Pancreas (tissue), 10 donors: ENCODE results near the gene TMEM245. TPM values are rescaled to one million over a fixed set of nuclear protein-coding genes. Genes with fewer than 3 reads are reported as not detected.
"Not testable (repeated sequence)": the region's sequence is repeated elsewhere in the genome, so short reads cannot be mapped to it uniquely, and the experiment has no call there.

Experiments used
- ATAC-seq, 4 donors: fragments of 200-7000 bp; cut with Tn5 transposase; one replicate each; pipeline versions ENCODE4 v1.8.0 to v1.9.1; 2020; ENCODE audit warnings: mild to moderate bottlenecking in 4 of 4, moderate library complexity in 4 of 4
- DNase-seq, 6 donors: peaks; one replicate each; pipeline ENCODE4 v3.0.0-alpha.2; 2020
- FAIRE-seq: peaks from 2 replicates; lab custom pipeline; 2012; peaks lifted over from hg19 to GRCh38; lab: Jason Lieb, UNC
- H3K27ac ChIP-seq, 4 donors: fragments of 200-600 bp; sonication (generic); 1 replicate in 3 of 4; 2 replicates in 1 of 4; pipeline versions ENCODE4 v1.5.0 to v1.8.0; 2020
- H3K27me3 ChIP-seq, 4 donors: fragments of 200-600 bp; one replicate each; pipeline ENCODE4 v1.8.0; 2021
- H3K36me3 ChIP-seq, 3 donors: fragments of 200-600 bp; sonication (generic) in 1 of 3; one replicate each; pipeline versions ENCODE4 v1.5.0 to v1.8.0; 2020 to 2021
- H3K4me1 ChIP-seq, 3 donors: fragments of 200-600 bp; one replicate each; pipeline ENCODE4 v1.8.0; 2021
- H3K4me3 ChIP-seq, 4 donors: fragments of 200-600 bp; sonication (generic) in 2 of 4; one replicate each; pipeline versions ENCODE4 v1.5.0 to v1.8.0; 2020 to 2021
- H3K9me3 ChIP-seq, 4 donors: fragments of 200-600 bp; one replicate each; pipeline ENCODE4 v1.8.0; 2021
- CTCF ChIP-seq, 4 donors: fragments of 200-600 bp; sonication (generic) in 3 of 4; IDR thresholded peaks; one replicate each; pipeline versions ENCODE4 v1.5.0 to v1.8.0; 2021; ENCODE audit warnings: antibody characterized with exemption in 4 of 4
- WGBS, 2 donors: extraction: QIAGEN DNeasy Blood & Tissue Kit; methylation state at CpG; one replicate each; pipeline ENCODE4 v1.1.7; 2013; 5-methylcytosine and 5-hydroxymethylcytosine counted together
- intact Hi-C, 3 donors: fragments of 100-400 bp; cut with DNase I; formaldehyde crosslinking; loops; one replicate each; pipeline versions ENCODE4 v1.11.1 to v1.14.2; 2022
- polyA plus RNA-seq, 2 donors: library from polyadenylated mRNA; stranded (reverse); fragments of 200-250 nt; gene quantifications; one replicate each; pipeline ENCODE4 v1.2.3, GENCODE V29; 2013
- total RNA-seq, 6 donors: library from RNA; stranded (reverse); fragmentation: NEBNext Ultra II Directional in 4 of 6; extraction: Animal tissue kit (Norgen Biotek cat#: 25700) in 4 of 6; gene quantifications; one replicate each; pipeline versions ENCODE4 v1.2.1 to v1.2.4, GENCODE V29; 2021 to 2023
- donor health status: healthy with polysubstance abuse.
- donor health status: DM: no; HTN: no; CAD: no; lungs with moderate emphysema.
- donor health status: DM: no; HTN: no; CAD: no.
- donor health status: control.
- donor health status: control.
- donor health status: Bipolar disorder and iron deficiency.
- donor health status: DM: yes; HTN: yes; CAD: no.
- donor health status: DM: no; HTN: no; CAD: no.
- donor health status: DM: no; HTN: no; CAD: no.
- donor health status: DM: yes; HTN: yes; CAD: no.

The TMEM245 gene
- total and polyA plus RNA-seq, 8 donors: 4.9 to 34.1 (median 22.4) TPM

DNA sequence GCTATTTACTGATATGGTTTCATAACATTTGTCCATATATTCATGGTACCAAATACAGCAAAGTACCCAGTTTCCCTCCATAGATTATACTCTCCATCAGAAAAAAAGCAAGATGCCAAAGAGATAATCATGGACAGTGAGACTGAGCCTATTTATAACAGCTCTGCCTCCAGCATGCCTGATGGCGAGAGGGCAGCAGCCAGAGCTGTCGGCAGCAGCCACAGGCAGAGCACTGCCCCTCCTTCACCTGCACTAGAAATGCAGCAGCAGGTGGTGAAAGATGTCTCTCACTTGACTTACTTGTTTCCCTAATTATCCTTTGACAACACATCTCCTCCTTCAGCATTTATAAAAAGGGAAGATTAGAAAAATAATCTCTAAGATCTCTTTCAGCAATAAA, 138.9 kb downstream of the TMEM245 start:
- Histone ChIP-seq H3K4me1 (no peaks in the 10 kb centered on the region), H3K27me3 (no peaks in the 10 kb centered on the region), H3K9me3 (no peaks in the 10 kb centered on the region), H3K27ac (no peak overlapping the region), H3K36me3 (peaks cover 0 to 4% (median 0%) of the 10 kb centered on the region in 3 donors), H3K4me3 (no peak overlapping the region)
- no peak for DNase-seq
- WGBS, 2 donors: 94 to 98% methylated on average over 2 of the region's 2 CpGs
- no peak for FAIRE-seq
- ATAC-seq: no peak
- no peak for TF ChIP-seq CTCF (IDR thresholded peaks at IDR 0.05)
- intact Hi-C loops: no loop called here

DNA sequence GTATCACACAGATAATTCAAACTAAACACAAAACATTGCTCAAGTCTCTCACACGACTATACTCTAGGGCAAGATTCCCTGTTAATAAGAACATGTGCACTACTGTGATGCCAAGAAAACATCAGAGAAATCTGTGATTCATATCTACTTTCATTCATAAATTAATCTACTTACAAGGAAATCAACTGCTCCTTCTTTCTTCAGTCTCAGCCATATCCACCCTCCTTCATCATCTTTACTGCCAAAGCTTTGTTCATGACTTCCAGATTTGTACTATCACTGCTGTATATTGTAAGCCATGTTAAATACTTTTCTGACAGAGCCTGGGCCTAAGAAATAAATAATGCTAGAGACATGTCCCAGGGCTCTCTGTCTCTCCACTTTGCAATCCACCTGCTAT, 141.5 kb downstream of the TMEM245 start:
- intact Hi-C loops: no loop called here
- ATAC-seq (no peak), FAIRE-seq (no peak)

GRCh38 chr9:108973895-108974294, 145.9 kb downstream of the TMEM245 start:
- WGBS, 2 donors: 8 to 9% methylated on average over 5 of the region's 5 CpGs
- ATAC-seq (peak; percentile 63 to 85 (median 72)), DNase-seq (no peak), FAIRE-seq (no peak)
- Histone ChIP-seq H3K4me3 (no peak overlapping the region), H3K36me3 (peaks cover 0 to 4% (median 0%) of the 10 kb centered on the region in 3 donors), H3K27ac (no peak overlapping the region), H3K9me3 (no peaks in the 10 kb centered on the region), H3K4me1 (peaks cover 6 to 9% (median 7%) of the 10 kb centered on the region in 3 donors), H3K27me3 (no peaks in the 10 kb centered on the region)
- intact Hi-C loops: no loop called here
- no peak for TF ChIP-seq CTCF (IDR thresholded peaks at IDR 0.05)

More for the DNA sequence above, 141.5 kb downstream of the TMEM245 start:
- H3K9me3 ChIP-seq: no peaks in the 10 kb centered on the region
- no peak overlapping the region for H3K27ac ChIP-seq
- H3K27me3 ChIP-seq: no peaks in the 10 kb centered on the region
- 22 to 34% methylated on average over 1 of the region's 1 CpG for WGBS, 2 donors
- H3K4me1 ChIP-seq: peaks cover 6 to 7% (median 7%) of the 10 kb centered on the region in 3 donors
- H3K4me3 ChIP-seq: no peak overlapping the region
- no peak for TF ChIP-seq CTCF (IDR thresholded peaks at IDR 0.05)
- DNase-seq: no peak
- H3K36me3 ChIP-seq: peaks cover 0 to 4% (median 0%) of the 10 kb centered on the region in 3 donors

DNA sequence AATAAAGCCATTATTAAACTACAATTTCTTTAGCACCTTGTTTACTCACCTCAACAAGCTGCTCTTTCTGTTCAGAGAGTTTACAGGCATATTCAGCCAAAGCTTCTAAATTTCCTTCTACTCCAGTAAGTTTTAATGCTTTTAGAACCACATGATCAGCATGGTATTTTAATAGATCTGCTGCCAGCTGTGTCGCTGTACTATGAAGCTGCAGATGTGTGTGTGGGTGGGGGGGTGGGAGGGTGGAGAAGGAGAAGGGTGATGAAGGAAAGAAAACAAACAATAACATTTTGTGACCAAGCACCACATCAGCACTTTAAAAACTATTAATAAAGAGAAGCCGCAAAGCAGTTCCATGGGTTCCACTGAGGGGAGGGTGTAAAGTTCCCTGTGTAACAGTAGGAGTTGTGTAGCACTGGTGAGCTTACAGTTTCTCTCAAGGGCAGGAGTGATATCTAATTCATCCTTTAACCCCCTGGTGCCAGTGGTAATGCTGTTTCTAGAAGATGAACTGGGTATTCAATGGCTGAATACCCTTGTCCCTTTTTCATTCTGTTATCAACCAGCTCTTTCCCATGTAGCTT, 147.0 kb downstream of the TMEM245 start:
- Histone ChIP-seq H3K4me3 (no peak overlapping the region), H3K4me1 (peaks cover 6 to 9% (median 7%) of the 10 kb centered on the region in 3 donors), H3K36me3 (no peaks in the 10 kb centered on the region), H3K27ac (no peak overlapping the region), H3K9me3 (no peaks in the 10 kb centered on the region), H3K27me3 (no peaks in the 10 kb centered on the region)
- DNase-seq: no peak
- 47 to 67% methylated on average over 2 of the region's 2 CpGs for WGBS, 2 donors
- no peak for ATAC-seq
- no peak for FAIRE-seq
- intact Hi-C loops: no loop called here
- no peak for TF ChIP-seq CTCF (IDR thresholded peaks at IDR 0.05)

GRCh38 chr9:108972186-108972585, 147.6 kb downstream of the TMEM245 start:
- no peak for DNase-seq
- 51 to 67% methylated on average over 3 of the region's 3 CpGs for WGBS, 2 donors
- Histone ChIP-seq H3K4me3 (no peak overlapping the region), H3K27me3 (no peaks in the 10 kb centered on the region), H3K27ac (no peak overlapping the region), H3K36me3 (no peaks in the 10 kb centered on the region), H3K4me1 (peaks cover 6 to 9% (median 7%) of the 10 kb centered on the region in 3 donors), H3K9me3 (no peaks in the 10 kb centered on the region)
- intact Hi-C loops: no loop called here
- no peak for ATAC-seq
- TF ChIP-seq CTCF (IDR thresholded peaks at IDR 0.05): no peak
- no peak for FAIRE-seq

- DNase-seq, H3K4me1 ChIP-seq, H3K36me3 ChIP-seq, ATAC-seq, H3K4me3 ChIP-seq, H3K27me3 ChIP-seq, FAIRE-seq, H3K9me3 ChIP-seq, H3K27ac ChIP-seq, intact Hi-C loops: not testable (repeated sequence)
- 96 to 100% methylated on average over 2 of the region's 2 CpGs for WGBS, 2 donors
These were observed 148.4 kb downstream of the TMEM245 start for GRCh38 chr9:108971392-108971791.
